GM18505 (cell line): ENCODE measurements around the gene CDKAL1.
"Not testable (repeated sequence)": the region's sequence is repeated elsewhere in the genome, so short reads cannot be mapped to it uniquely, and the experiment has no call there.

Source experiments
- ATAC-seq: cut with Tn5 transposase; IDR thresholded peaks from one replicate; pipeline ENCODE4 v1.9.1; 2021; ENCODE audit not compliant: unreplicated experiment
- POLR2A ChIP-seq: IDR thresholded peaks from 4 replicates; pipeline ENCODE4 v1.6.1; 2011; ENCODE audit warnings: borderline replicate concordance; ENCODE audit not compliant: insufficient read depth, insufficient read length; ENCODE audit errors: extremely low read depth

The CDKAL1 gene

DNA sequence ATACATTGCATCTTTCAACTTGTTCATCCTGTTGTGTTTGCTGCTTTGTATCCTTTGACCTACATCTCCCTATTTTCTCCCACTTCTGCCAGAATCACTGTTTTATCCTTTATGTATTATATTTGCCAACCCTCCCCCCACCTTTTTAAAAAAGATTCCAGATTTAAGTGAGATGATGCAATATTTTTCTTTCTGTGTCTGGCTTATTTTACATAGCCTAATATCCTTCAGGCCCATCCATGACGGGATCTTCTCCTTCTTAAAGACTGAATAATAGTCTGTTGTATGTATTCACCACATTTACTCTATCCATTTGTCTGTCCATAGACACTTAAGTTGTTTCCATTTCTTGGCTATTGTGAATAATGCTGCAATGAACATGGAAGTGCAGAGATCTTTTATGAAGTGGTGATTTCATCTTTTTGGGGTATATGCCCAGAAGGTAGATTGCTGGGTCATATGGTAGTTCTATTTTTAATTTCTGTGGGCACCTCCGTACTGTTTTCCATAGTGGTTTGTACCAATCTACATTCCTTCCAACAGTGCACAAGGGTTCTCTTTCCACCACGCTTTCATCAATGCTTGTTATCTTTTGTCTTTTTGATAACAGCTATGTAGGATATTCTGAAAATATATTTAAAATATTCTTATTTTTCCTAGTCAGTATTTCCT lies 181.0 kb downstream of the CDKAL1 start:
- ATAC-seq: no peak
- TF ChIP-seq POLR2A: no peak

DNA sequence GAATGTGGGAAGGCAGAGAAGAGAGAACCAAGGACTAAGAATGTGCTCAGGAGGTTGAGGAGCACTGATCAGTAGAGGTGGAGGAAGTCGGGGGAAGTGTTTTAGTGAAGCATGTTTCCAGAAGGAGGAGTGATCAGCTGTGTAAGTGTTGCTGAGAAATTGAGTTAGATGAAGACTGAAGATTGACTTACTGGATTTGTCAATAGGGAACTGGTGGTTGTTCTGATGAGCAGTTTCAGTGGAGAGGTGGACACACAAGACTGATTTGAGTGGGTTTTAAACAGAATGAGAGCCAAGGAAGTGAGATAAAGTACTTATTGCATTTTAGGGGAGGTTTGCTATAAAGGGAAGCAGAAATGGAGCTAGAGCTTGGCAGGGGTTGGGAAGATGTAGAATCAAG lies 182.6 kb downstream of the CDKAL1 start:
- TF ChIP-seq POLR2A: no peak

DNA sequence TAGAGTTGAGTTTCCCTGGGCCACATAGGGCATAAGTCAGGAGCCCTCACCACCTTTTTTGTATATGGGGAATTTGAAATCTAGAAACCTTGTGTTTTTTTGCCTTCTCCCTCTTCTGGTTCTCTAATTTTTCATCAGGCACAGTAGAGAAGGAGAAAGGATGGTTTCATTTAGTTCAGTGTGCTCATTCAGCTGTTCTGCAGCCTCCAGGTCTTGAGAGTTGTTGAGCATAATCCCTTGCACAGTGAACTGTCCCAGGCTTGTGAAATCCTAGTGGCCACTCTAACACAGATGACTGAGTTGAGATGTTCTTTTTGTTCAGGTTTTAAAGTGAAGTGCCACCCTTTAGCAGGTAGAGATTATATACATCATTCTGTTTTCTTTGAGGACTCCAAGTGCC lies 183.5 kb downstream of the CDKAL1 start:
- TF ChIP-seq POLR2A: no peak
- no peak for ATAC-seq

More for the DNA sequence above, 182.6 kb downstream of the CDKAL1 start:
- ATAC-seq: peak; percentile 76

DNA sequence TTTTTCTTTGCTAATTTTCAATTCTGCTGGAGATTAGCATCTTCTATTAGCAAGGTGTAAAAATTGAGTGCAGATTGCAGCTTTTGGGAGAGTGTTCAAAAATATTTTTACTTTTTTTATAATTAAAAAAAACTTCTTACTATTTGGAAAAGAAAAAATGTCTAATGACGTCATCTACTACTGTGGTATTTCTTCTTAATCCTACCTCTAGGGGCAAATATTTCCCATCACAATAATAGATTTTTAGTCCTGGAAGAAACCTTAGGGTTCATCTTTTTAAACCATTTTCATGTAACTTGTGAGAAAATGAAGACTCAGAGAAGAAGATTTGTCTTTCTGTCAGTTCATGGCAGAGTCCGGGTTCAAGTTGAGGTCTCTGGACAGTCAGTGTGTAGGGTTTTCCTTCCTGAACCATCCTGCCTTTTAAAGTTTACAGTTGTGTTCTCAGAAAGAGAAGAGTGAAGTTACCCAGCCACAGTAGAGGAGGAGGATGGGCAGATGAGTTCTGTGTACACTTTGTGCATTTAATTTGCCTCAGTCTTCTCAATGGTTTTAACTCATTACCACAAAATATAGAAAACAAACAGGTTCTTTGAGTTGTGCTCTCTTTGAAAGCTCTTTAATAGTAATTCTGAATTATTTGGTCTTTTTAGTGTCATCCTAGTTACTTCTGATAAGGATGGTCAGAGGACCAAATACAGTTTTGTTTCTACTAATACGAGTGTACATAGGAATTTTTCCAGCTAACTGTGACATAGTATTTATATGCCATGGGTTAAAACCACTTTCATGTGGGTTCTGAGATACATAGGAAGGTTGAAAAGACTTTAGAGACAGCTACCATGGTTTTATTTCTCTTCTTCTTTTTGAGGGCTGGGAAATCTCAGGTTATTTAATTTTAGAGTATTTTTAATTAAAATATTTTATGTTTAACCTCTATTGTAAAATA lies 184.7 kb downstream of the CDKAL1 start:
- no peak for TF ChIP-seq POLR2A
- no peak for ATAC-seq

DNA sequence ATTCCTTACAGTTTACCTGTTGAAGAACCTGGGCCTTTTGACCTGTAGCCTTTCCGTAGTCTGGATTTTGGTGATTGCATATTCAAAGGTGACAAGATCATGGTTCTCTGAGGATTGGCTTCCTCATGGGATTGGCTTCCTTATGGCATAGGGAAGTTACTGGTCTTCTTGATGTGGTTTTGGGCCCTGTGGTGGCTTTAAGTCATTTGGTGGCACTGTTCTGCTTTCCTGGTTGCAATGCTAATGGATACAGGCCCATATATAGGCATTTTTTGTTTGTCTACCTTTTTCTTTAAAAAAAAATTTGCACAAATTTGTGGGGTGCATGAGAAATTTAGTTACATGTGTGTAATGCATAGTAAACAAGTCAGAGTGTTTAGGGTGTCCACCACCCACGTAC lies 185.7 kb downstream of the CDKAL1 start:
- no peak for TF ChIP-seq POLR2A
- ATAC-seq: no peak

DNA sequence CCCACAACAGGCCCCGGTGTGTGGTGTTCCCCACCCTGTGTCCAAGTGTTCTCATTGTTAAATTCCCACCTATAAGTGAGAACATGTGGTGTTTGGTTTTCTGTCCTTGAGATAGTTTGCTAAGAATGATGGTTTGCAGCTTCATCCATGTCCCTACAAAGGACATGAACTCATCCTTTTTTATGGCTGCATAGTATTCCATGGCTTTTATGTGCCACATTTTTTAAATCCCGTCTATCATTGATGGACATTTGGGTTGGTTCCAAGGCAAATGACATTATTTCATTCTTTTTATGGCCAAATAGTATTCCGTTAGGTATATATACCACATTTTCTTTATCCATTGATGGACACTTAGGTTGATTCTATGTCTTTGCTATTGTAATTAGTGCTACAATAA lies 186.9 kb downstream of the CDKAL1 start:
- ATAC-seq: not testable (repeated sequence)

DNA sequence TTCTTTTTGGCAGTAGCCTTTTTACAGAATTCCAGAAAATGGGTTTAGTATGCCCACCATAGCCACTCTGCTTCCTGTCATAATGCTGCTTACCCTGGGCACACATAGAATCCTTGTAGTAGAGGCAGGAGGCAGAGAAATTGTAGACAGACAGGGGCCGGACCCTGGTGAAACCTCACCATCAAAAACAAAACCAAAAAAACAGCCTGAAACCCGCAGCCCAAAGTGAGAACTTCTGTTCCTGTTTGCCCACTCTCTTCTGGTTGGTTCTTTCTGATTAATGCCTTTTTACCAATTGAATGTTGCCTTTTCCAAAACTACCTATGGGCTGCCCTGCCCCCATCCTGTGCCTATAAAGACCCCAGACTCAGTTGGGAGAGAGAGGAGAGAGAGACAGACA lies 188.2 kb downstream of the CDKAL1 start:
- TF ChIP-seq POLR2A: no peak
- no peak for ATAC-seq

DNA sequence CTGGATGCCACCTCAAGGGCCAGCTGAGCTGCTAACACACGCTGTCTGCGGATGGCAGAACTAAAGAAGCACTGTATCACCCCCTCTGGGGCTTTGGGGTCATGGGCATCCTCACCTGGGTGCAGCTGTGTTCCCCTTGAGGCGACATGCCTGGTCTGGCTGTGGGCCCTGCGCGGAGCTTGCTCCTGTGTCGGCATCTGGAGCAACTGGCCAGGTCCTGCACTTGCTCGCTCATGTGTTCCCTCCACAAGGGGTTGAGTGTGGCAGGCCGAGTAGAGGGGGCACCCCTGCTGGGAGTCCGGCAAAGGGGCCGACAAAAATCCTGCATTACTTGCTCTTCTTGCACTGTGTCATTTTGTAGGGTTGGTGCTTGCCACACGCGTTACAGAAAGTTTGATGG lies 189.0 kb downstream of the CDKAL1 start:
- TF ChIP-seq POLR2A: no peak
- no peak for ATAC-seq

DNA sequence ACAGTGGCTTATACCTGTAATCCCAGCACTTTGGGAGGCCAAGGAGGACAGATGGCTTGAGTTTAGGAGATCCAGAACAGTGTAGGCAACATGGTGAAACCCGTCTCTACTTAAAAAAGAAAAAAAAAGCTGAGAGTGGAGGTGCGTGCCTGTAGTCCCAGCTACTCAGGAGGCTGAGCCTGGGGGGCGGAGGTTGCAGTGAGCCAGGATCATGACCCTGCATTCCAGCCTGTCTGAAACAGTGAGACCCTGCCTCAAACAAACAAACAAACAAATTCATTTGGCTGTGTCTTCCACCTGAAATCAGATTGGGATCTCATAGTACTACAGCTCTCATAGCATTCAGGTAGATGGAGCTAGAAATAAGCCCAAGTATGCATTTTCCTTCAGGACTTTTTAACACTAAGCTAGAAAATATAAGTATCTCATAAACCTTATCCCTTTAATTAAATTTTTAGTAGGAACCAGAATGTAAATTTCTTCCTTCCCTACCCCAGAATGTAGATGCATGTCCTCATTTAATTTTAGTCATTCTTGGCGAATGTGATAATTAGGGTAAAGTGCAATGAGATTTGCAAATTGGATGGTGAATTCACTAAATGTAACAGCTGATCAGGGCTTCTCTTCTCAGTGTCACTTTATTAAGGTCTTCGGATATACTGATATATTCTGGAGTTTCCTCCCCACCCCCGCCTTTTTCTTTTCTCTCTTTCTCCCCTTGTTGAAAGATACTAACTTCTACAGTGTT lies 190.4 kb downstream of the CDKAL1 start:
- ATAC-seq: no peak
- TF ChIP-seq POLR2A: no peak

DNA sequence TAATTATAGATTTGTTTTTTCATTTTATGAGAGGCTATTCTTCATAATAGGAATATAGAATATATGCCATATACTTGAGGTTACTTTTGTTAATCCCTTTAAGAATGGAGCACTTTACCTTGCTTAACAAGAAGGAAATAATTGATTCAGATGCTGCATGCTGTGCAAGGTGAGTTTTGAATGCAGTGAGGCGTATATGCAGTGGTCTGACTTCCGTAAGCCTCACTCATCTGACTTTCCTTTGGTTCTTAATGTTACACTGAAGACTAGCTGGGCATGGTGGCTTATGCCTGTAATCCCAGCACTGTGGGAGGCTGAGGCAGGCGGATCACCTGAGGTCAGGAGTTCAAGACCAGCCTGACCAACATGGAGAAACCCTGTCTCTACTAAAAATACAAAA lies 191.0 kb downstream of the CDKAL1 start:
- ATAC-seq: not testable (repeated sequence)

DNA sequence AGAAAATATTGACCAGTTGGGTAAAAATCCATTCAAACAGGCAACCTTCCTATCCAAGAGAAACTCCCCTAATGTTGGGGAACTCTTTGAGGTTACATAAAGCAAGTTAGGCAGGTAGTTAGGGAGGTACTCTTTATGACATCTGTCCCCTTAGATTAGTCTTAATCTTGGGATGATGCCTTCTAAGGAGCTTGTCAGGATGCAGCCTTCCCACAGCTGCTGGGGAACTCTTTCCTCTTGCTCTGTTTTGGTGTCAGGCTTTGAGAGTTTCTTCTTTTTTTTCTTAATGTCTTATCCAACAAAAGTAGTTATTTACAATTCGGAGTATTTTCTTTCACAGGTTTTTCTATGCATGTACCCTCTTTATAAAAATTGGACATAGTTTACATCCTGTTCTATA lies 194.8 kb downstream of the CDKAL1 start:
- ATAC-seq: no peak
- no peak for TF ChIP-seq POLR2A

DNA sequence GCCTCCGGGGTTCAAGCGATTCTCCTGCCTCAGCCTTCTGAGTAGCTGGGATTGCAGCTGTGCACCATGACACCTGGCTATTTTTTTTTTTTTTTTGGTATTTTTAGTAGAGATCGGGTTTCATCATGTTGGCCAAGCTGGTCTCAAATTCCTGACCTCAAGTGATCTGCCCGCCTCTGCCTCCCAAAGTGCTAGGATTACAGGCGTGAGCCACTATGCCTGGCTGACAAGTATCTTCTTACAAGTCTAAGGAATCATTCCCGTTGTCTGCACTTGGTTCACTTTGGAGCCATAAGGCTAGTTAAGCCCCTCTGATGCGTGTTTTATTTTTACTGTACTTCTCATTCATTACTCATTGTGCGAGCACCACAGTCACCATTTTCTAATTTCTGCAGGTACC lies 198.1 kb downstream of the CDKAL1 start:
- ATAC-seq: not testable (repeated sequence)

DNA sequence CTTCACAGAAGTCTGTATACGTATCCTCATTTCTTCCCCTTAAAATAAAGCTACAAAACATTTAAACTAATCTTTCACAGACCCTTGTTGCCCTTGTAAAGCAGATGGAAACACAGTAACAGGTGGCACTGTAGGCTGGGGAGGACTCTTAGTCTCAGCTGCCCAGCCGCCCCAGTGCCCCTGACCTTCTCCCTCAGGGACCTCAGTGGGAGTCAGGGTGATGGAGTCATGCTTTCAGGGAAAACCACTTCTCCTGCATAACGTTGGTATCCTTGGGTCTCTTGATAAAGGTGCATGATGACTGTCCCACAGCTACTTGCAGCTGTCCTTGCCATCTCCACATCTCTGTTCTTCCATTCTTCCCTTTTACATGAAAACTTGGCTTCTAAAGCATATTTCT lies 198.6 kb downstream of the CDKAL1 start:
- no peak for TF ChIP-seq POLR2A
- no peak for ATAC-seq

DNA sequence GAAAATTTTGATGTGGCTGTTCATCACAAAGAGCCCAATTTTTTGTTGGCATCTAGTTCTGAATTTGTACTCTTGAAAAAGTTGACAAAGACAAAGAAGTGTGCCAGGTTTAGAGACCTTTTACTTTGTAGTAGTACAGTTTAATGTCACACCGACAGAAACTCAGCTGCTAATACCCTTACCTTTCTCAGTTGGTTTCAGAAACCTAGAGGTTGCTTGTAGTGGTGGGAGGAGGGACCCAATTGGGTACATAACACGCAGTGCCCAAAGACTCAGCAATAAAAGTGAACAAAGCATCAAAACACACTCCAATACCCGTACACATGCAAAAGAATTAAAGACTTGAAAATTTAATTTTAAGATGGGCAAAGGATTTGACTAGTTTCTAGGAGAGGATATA lies 203.7 kb downstream of the CDKAL1 start:
- no peak for TF ChIP-seq POLR2A
- ATAC-seq: no peak
